GM10266 (cell line): ENCODE measurements around the gene BIN1.

Experiments used
- DNase-seq: peaks from one replicate; pipeline ENCODE4 v3.0.0; 2012; ENCODE audit errors: extremely low spot score
- TF ChIP-seq, protein P1 (sequence below): IDR thresholded peaks from 2 replicates; pipeline ENCODE4 v1.5.1; 2012; ENCODE audit warnings: mild to moderate bottlenecking, low read depth; ENCODE audit not compliant: control insufficient read depth, insufficient read depth; ENCODE audit errors: missing control alignments

Gene BIN1

DNA sequence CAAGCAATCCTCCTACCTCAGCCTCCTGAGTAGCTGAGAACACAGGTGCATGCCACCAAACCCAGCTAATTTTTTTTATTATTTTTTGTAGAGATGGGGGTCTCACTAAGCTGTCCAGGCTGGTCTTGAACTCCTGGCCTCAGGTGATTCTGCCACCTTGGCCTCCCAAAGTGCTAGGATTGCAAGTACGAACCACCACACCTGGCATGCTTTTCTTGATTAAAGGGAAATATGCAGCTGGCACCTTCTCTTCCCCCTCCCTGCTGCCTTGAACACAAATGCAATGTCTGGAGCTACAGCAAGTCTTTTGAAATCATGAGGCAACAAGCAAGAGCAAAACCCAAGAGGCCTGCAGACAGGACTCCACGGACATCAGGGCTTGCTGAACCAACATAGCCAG, 26.8 kb upstream of the BIN1 start:
- TF ChIP-seq, protein P1, sequence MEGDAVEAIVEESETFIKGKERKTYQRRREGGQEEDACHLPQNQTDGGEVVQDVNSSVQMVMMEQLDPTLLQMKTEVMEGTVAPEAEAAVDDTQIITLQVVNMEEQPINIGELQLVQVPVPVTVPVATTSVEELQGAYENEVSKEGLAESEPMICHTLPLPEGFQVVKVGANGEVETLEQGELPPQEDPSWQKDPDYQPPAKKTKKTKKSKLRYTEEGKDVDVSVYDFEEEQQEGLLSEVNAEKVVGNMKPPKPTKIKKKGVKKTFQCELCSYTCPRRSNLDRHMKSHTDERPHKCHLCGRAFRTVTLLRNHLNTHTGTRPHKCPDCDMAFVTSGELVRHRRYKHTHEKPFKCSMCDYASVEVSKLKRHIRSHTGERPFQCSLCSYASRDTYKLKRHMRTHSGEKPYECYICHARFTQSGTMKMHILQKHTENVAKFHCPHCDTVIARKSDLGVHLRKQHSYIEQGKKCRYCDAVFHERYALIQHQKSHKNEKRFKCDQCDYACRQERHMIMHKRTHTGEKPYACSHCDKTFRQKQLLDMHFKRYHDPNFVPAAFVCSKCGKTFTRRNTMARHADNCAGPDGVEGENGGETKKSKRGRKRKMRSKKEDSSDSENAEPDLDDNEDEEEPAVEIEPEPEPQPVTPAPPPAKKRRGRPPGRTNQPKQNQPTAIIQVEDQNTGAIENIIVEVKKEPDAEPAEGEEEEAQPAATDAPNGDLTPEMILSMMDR = no peak

GRCh38 chr2:127130421-127130820, 23.5 kb upstream of the BIN1 start:
- TF ChIP-seq, protein P1 = no peak
- no peak for DNase-seq

More for the DNA sequence above, 26.8 kb upstream of the BIN1 start:
- DNase-seq = no peak

DNA sequence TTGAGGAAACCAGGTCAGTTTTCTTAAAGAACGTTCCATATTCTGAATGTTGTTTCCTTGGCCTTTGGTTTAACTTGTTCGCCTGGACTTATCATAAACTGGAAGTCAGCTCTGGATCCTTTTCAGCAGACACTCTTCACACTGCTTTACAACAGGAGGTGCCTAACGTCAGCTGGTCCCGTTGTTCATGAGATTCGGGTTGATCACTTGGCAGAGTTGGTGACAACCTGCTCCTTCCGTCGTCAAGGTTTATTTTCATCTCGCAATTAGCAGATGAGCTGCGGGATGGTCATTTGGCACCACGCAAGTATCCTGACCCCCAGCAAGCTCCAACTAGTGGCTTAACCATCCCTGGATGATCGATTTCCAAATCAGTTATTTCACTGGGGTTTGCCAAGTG, 23.0 kb upstream of the BIN1 start:
- no peak for DNase-seq
- TF ChIP-seq, protein P1 = no peak

DNA sequence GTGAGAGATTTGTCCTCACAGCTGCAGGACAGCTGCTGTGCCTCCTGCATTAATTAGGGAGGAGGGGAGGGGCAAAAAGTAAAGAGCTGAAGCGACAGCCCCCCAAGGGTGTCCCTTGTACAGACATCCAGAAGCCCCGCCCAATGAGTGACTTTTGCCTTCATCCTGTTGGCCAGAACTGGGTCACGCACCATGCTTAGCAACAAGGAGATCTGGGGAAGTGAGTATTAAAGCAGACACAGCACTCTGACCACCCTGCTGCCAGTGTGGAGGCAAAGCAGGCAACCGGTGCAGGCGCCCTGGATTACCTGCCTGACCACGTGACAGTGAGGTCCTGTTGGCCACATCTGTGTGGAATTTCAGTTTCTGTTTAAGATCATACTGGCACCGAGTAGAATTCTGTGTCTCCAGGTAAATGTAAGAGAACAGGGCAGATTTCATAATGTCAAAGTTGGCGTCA, 21.5 kb upstream of the BIN1 start:
- TF ChIP-seq, protein P1 = no peak
- peak; percentile 40 for DNase-seq

GRCh38 chr2:127125821-127126220, 18.9 kb upstream of the BIN1 start:
- TF ChIP-seq, protein P1 = no peak
- no peak for DNase-seq

- TF ChIP-seq, protein P1 = no peak
- DNase-seq = no peak
Observed at GRCh38 chr2:127124426-127124825, 17.5 kb upstream of the BIN1 start.

GRCh38 chr2:127122361-127123027, 15.5 kb upstream of the BIN1 start:
- DNase-seq = no peak
- TF ChIP-seq, protein P1 = no peak
